SK-N-SH (cell line): ENCODE measurements around the gene LDB2. TPM values are rescaled to one million over a fixed set of nuclear protein-coding genes. Genes with fewer than 3 reads are reported as not detected.

Experiments
- CTCF ChIA-PET: fragments of 300-600, 350-600 bp; formaldehyde crosslinking; extraction: SDS; loops from one replicate; lab custom pipeline; 2021; lab: Yijun Ruan, JAX
- POLR2A ChIA-PET: fragments of 350-600 bp; sonication (Branson Sonifier 250); formaldehyde crosslinking; extraction: SDS; loops from one replicate; lab custom pipeline; 2020; ENCODE audit warnings: antibody characterized with exemption, inconsistent platforms; lab: Yijun Ruan, JAX
- DNase-seq: peaks from one replicate; pipeline ENCODE4 v3.0.0; 2012
- H2AFZ ChIP-seq: fragments of 200-600 bp; sonication (generic); 2 replicates; pipeline ENCODE4 v1.8.1; 2016; ENCODE audit warnings: antibody characterized with exemption, mild to moderate bottlenecking, low read depth
- H3F3A ChIP-seq: fragments of 200-600 bp; sonication (generic); replicated peaks from 2 replicates; pipeline ENCODE3; 2016; ENCODE audit warnings: antibody characterized with exemption, mild to moderate bottlenecking; ENCODE audit not compliant: insufficient read depth
- H3K27ac ChIP-seq, 2 experiments: fragments of 200-500 bp in 1 of 2; fragments of 200-600 bp in 1 of 2; sonication (Bioruptor generic) in 1 of 2; sonication (generic), shearing (Covaris generic) in 1 of 2; 2 replicates each; pipeline versions ENCODE4 v1.5.1 to v1.6.1; 2014 to 2016; ENCODE audit warnings: low read depth in 2 of 2, inconsistent platforms in 1 of 2, low read length in 1 of 2, mild to moderate bottlenecking in 1 of 2, mixed read lengths in 1 of 2
- H3K27me3 ChIP-seq: fragments of 200-600 bp; sonication (generic), shearing (Covaris generic); 2 replicates; pipeline ENCODE4 v1.6.1; 2016; ENCODE audit warnings: mixed run types; ENCODE audit not compliant: insufficient read depth
- H3K36me3 ChIP-seq, 2 experiments: fragments of 200-500 bp in 1 of 2; fragments of 200-600 bp in 1 of 2; sonication (Bioruptor generic) in 1 of 2; sonication (generic) in 1 of 2; replicated peaks in 1 of 2; 2 replicates each; pipeline versions ENCODE3 to v1.5.1; 2014 to 2016; ENCODE audit warnings: low read length in 1 of 2, mild to moderate bottlenecking in 1 of 2; ENCODE audit not compliant: insufficient read depth in 2 of 2, control insufficient read depth in 1 of 2
- H3K4me1 ChIP-seq, 2 experiments: fragments of 200-500 bp in 1 of 2; fragments of 200-600 bp in 1 of 2; sonication (Bioruptor generic) in 1 of 2; sonication (generic), shearing (Covaris generic) in 1 of 2; 2 replicates each; pipeline versions ENCODE4 v1.5.1 to v1.6.1; 2014 to 2016; ENCODE audit warnings: low read depth in 1 of 2, low read length in 1 of 2, mixed run types in 1 of 2; ENCODE audit not compliant: insufficient read depth in 2 of 2, control insufficient read depth in 1 of 2
- H3K4me2 ChIP-seq: fragments of 200-600 bp; sonication (generic), shearing (Covaris generic); 2 replicates; pipeline ENCODE4 v1.6.1; 2017; ENCODE audit warnings: mixed run types
- H3K4me3 ChIP-seq, 2 experiments: fragments of 200-500 bp in 1 of 2; fragments of 200-600 bp in 1 of 2; sonication (Bioruptor generic) in 1 of 2; sonication (generic), shearing (Covaris generic) in 1 of 2; 2 replicates each; pipeline versions ENCODE4 v1.5.1 to v1.8.1; 2014 to 2016; ENCODE audit warnings: low read depth in 2 of 2, inconsistent platforms in 1 of 2, low read length in 1 of 2, mild to moderate bottlenecking in 1 of 2, mixed read lengths in 1 of 2, moderate library complexity in 1 of 2
- H3K79me2 ChIP-seq: fragments of 200-600 bp; sonication (generic); 2 replicates; pipeline ENCODE4 v1.8.1; 2017; ENCODE audit warnings: mild to moderate bottlenecking; ENCODE audit not compliant: insufficient read depth
- H3K9ac ChIP-seq: fragments of 200-600 bp; sonication (generic); 2 replicates; pipeline ENCODE4 v1.6.1; 2017; ENCODE audit warnings: mixed run types
- H3K9me2 ChIP-seq: fragments of 200-600 bp; sonication (generic); 2 replicates; pipeline ENCODE4 v1.6.1; 2017; ENCODE audit warnings: mixed run types
- H3K9me3 ChIP-seq: fragments of 200-600 bp; sonication (generic); 2 replicates; pipeline ENCODE4 v1.6.1; 2017; ENCODE audit warnings: mixed run types, mild to moderate bottlenecking, moderate library complexity
- H4K20me1 ChIP-seq: fragments of 200-600 bp; sonication (generic); 2 replicates; pipeline ENCODE4 v1.6.1; 2017; ENCODE audit warnings: mild to moderate bottlenecking, mixed run types; ENCODE audit not compliant: insufficient read depth
- ELF1 ChIP-seq: IDR thresholded peaks from 2 replicates; pipeline ENCODE4 v1.4.0; 2012
- EP300 ChIP-seq, 2 experiments: IDR thresholded peaks; 2 replicates each; pipeline versions ENCODE4 v1.4.0 to v1.6.1; 2012; ENCODE audit warnings: borderline replicate concordance in 1 of 2, low read depth in 1 of 2, low read length in 1 of 2
- EZH2phosphoT487 ChIP-seq: fragments of 200-600 bp; sonication (generic); IDR thresholded peaks from 2 replicates; pipeline ENCODE4 v1.6.1; 2017; ENCODE audit warnings: low read depth, mixed run types, mild to moderate bottlenecking, antibody characterized with exemption, moderate library complexity, borderline replicate concordance
- FOSL2 ChIP-seq: IDR thresholded peaks from 2 replicates; pipeline ENCODE4 v1.4.0; 2012; ENCODE audit warnings: low read depth, mild to moderate bottlenecking, moderate library complexity, borderline replicate concordance
- FOXJ3 ChIP-seq: sonication (generic); formaldehyde crosslinking; IDR thresholded peaks from 2 replicates; pipeline ENCODE4 v1.5.1; 2020; ENCODE audit warnings: mild to moderate bottlenecking, missing genetic modification reagents
- FOXM1 ChIP-seq: IDR thresholded peaks from 2 replicates; pipeline ENCODE4 v1.4.0; 2012; ENCODE audit warnings: low read depth, mild to moderate bottlenecking
- GABPA ChIP-seq: IDR thresholded peaks from 2 replicates; pipeline ENCODE4 v1.4.0; 2012; ENCODE audit warnings: low read depth, mild to moderate bottlenecking
- GATA2 ChIP-seq: sonication (generic); formaldehyde crosslinking; IDR thresholded peaks from 2 replicates; pipeline ENCODE4 v1.5.0; 2020; ENCODE audit warnings: mild to moderate bottlenecking, missing genetic modification reagents
- MEF2A ChIP-seq: IDR thresholded peaks from 2 replicates; pipeline ENCODE4 v1.4.0; 2012; ENCODE audit warnings: low read depth, borderline replicate concordance
- MXI1 ChIP-seq: IDR thresholded peaks from 2 replicates; pipeline ENCODE4 v1.6.1; 2012; ENCODE audit warnings: mild to moderate bottlenecking, low read depth, low read length, improper control_type of control experiment
- NFIC ChIP-seq: IDR thresholded peaks from 2 replicates; pipeline ENCODE4 v1.4.0; 2012; ENCODE audit warnings: borderline replicate concordance
- RCOR1 ChIP-seq: fragments of 150-350 bp; IDR thresholded peaks from 2 replicates; pipeline ENCODE4 v1.6.1; 2017; ENCODE audit warnings: antibody characterized with exemption, low read length
- RFX5 ChIP-seq: IDR thresholded peaks from 2 replicates; pipeline ENCODE4 v1.6.1; 2012; ENCODE audit warnings: mild to moderate bottlenecking, improper control_type of control experiment, low read length
- RXRA ChIP-seq: IDR thresholded peaks from 2 replicates; pipeline ENCODE4 v1.4.0; 2012; ENCODE audit warnings: low read depth, mild to moderate bottlenecking, borderline replicate concordance
- SIN3A ChIP-seq: IDR thresholded peaks from 2 replicates; pipeline ENCODE4 v1.6.1; 2012; ENCODE audit warnings: low read depth, mild to moderate bottlenecking, low read length, moderate library complexity, borderline replicate concordance
- TAF1 ChIP-seq: IDR thresholded peaks from 2 replicates; pipeline ENCODE4 v1.6.1; 2012; ENCODE audit warnings: low read depth, mild to moderate bottlenecking, low read length, moderate library complexity, borderline replicate concordance
- TCF12 ChIP-seq: IDR thresholded peaks from 2 replicates; pipeline ENCODE4 v1.4.0; 2012
- WGBS: methylation state at CpG from one replicate; pipeline ENCODE4 v1.1.6; 2017; ENCODE audit warnings: low lambda C conversion rate; 5-methylcytosine and 5-hydroxymethylcytosine counted together
- polyA plus RNA-seq, 3 experiments: library from polyadenylated mRNA; depleted of rRNA; stranded (reverse); fragments of >200 nt; gene quantifications; 2 replicates each; pipeline ENCODE4 v1.2.3, GENCODE V29; 2012
- TF ChIP-seq, protein P1 (sequence below): IDR thresholded peaks from 2 replicates; pipeline ENCODE4 v1.6.1; 2012; ENCODE audit warnings: mild to moderate bottlenecking, low read depth, low read length, moderate library complexity
- TF ChIP-seq, protein P2 (sequence below): IDR thresholded peaks from 2 replicates; pipeline ENCODE4; 2012
- TF ChIP-seq, protein P3 (sequence below): IDR thresholded peaks from 2 replicates; pipeline ENCODE4 v1.4.0; 2012; ENCODE audit warnings: low read depth, borderline replicate concordance
- TF ChIP-seq, protein P4 (sequence below): IDR thresholded peaks from 2 replicates; pipeline ENCODE4 v1.4.0; 2012; ENCODE audit warnings: low read depth

The LDB2 gene
- polyA plus RNA-seq, 1 of the 3 experiments (the other 2 are of a cell fraction) = 11.0 TPM

DNA sequence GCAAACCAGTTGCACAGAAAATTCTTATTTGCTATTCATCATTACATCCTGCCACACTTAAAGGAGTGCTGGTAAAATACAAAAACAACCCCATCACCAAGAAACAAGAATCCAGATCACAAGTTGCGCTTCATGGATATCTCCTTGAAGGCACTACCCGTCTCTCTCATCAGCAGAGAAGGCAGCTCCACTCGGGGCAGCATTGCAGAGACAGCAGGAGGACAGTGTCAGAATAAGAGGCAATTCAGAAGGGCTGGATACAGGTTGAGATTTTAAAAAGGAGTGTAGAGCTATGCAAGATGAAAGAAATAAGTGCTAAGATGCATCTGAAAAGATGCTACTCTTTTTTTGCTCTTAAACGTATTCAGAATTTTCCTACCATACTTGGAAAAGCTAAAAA, 71.4 kb downstream of the LDB2 start (continued):
- TF ChIP-seq SIN3A = no peak
- no peak for TF ChIP-seq EZH2phosphoT487
- TF ChIP-seq, all 33 proteins: peak for 0

DNA sequence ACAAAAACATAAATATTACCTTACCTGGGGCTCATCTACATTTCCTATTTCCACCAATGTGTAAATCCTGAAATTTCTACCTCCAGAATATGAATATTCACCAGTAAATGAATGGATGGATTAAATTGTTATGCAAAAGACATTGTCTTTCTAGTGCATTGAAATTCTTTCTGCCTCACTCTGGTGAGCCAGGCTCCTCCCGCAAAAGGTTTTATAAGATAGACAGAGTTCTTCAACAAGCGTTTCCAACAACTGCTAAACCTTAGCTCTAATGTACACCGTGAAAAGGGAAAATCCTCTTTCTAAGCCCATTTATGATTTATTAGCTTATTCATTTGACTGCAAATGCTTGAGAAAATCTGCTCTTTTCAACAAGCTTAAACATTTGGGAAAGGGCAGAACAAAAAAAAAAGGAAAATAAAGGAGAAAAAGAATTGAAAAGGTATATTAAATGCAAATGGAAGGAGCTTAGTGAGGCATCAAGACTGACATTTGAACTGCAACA, 72.0 kb downstream of the LDB2 start:
- TF ChIP-seq RXRA = no peak
- no peak for TF ChIP-seq FOSL2
- no peak for TF ChIP-seq MXI1
- Histone ChIP-seq H4K20me1 (no peaks in the 10 kb centered on the region), H3K9ac (no peak overlapping the region), H3K9me2 (no peaks in the 10 kb centered on the region), H2AFZ (no peak overlapping the region), H3K4me3 (no peak overlapping the region), H3K36me3 (no peaks in the 10 kb centered on the region), H3K4me2 (no peak overlapping the region), H3K4me1 (no peaks in the 10 kb centered on the region), H3K79me2 (no peaks in the 10 kb centered on the region), H3F3A (no peaks in the 10 kb centered on the region), H3K27ac (no peak overlapping the region), H3K27me3 (no peaks in the 10 kb centered on the region), H3K9me3 (no peaks in the 10 kb centered on the region)
- POLR2A ChIA-PET = no interaction called here
- WGBS = 94% methylated on average over 3 of the region's 3 CpGs
- CTCF ChIA-PET = no interaction called here
- no peak for DNase-seq

DNA sequence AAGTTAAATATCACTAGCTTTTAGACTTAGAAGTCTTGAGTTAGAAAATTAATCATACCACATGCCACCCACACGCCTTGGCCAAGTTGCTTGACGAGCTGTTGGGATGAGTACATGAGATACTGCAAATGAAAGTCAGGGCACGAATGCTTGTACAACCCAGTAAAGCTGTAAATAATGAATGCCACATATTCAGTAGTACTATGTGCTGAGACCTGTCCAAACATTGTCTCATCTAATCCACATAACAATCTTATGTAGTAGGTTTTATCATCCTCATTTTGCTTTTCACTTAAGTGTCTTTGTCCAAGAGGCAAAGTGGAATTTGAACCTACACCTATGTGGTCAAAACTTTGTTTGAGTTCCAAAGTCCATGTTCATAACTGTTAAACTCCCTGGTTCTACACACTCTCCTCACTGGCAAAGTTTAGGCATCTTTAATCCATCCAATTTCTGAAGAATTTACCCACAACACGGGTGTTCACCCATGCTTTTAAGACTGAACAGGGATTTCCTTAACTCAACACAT, 74.1 kb downstream of the LDB2 start:
- Histone ChIP-seq H4K20me1 (no peaks in the 10 kb centered on the region), H3K27me3 (no peaks in the 10 kb centered on the region), H3F3A (no peaks in the 10 kb centered on the region), H3K4me1 (no peaks in the 10 kb centered on the region), H3K27ac (no peak overlapping the region), H2AFZ (no peak overlapping the region), H3K36me3 (no peaks in the 10 kb centered on the region), H3K79me2 (no peaks in the 10 kb centered on the region), H3K9me3 (no peaks in the 10 kb centered on the region), H3K4me2 (no peak overlapping the region), H3K4me3 (no peak overlapping the region), H3K9ac (no peak overlapping the region), H3K9me2 (no peaks in the 10 kb centered on the region)
- 72% methylated on average over 4 of the region's 4 CpGs for WGBS
- ChIA-PET POLR2A (no interaction called here), CTCF (interaction anchor here (1.9 kb wide), 1 partner anchor 8 kb away, joined by 5 read pairs; no protein-coding TSS in a partner anchor)
- no peak for DNase-seq
- TF ChIP-seq GABPA (no peak), SIN3A (no peak), TCF12 (no peak), TAF1 (no peak), RFX5 (no peak), NFIC (no peak), GATA2 (CRISPR knock-in tag) (no peak), MEF2A (no peak), FOXM1 (no peak), ELF1 (no peak), RXRA (no peak), RCOR1 (no peak), FOXJ3 (CRISPR knock-in tag) (no peak), EP300 (IDR thresholded peaks at IDR 0.05; ENCODE audit: borderline replicate concordance in 1 of 2, low read depth in 1 of 2, low read length in 1 of 2) (no peak)
- TF ChIP-seq, protein P1, sequence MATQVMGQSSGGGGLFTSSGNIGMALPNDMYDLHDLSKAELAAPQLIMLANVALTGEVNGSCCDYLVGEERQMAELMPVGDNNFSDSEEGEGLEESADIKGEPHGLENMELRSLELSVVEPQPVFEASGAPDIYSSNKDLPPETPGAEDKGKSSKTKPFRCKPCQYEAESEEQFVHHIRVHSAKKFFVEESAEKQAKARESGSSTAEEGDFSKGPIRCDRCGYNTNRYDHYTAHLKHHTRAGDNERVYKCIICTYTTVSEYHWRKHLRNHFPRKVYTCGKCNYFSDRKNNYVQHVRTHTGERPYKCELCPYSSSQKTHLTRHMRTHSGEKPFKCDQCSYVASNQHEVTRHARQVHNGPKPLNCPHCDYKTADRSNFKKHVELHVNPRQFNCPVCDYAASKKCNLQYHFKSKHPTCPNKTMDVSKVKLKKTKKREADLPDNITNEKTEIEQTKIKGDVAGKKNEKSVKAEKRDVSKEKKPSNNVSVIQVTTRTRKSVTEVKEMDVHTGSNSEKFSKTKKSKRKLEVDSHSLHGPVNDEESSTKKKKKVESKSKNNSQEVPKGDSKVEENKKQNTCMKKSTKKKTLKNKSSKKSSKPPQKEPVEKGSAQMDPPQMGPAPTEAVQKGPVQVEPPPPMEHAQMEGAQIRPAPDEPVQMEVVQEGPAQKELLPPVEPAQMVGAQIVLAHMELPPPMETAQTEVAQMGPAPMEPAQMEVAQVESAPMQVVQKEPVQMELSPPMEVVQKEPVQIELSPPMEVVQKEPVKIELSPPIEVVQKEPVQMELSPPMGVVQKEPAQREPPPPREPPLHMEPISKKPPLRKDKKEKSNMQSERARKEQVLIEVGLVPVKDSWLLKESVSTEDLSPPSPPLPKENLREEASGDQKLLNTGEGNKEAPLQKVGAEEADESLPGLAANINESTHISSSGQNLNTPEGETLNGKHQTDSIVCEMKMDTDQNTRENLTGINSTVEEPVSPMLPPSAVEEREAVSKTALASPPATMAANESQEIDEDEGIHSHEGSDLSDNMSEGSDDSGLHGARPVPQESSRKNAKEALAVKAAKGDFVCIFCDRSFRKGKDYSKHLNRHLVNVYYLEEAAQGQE = no peak
- TF ChIP-seq, protein P2, sequence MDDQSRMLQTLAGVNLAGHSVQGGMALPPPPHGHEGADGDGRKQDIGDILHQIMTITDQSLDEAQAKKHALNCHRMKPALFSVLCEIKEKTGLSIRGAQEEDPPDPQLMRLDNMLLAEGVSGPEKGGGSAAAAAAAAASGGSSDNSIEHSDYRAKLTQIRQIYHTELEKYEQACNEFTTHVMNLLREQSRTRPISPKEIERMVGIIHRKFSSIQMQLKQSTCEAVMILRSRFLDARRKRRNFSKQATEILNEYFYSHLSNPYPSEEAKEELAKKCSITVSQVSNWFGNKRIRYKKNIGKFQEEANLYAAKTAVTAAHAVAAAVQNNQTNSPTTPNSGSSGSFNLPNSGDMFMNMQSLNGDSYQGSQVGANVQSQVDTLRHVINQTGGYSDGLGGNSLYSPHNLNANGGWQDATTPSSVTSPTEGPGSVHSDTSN = no peak
- TF ChIP-seq, protein P3, sequence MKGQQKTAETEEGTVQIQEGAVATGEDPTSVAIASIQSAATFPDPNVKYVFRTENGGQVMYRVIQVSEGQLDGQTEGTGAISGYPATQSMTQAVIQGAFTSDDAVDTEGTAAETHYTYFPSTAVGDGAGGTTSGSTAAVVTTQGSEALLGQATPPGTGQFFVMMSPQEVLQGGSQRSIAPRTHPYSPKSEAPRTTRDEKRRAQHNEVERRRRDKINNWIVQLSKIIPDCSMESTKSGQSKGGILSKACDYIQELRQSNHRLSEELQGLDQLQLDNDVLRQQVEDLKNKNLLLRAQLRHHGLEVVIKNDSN = no peak
- TF ChIP-seq, protein P4, sequence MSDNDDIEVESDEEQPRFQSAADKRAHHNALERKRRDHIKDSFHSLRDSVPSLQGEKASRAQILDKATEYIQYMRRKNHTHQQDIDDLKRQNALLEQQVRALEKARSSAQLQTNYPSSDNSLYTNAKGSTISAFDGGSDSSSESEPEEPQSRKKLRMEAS = no peak
